Cerebellar nuclear complex (tissue), 1 donor: ENCODE data around the gene USP14.
"Not testable (repeated sequence)": the region's sequence is repeated elsewhere in the genome, so short reads cannot be mapped to it uniquely, and the experiment has no call there.

Source experiments
- DNase-seq, 2 experiments: peaks; one replicate each; lab custom pipeline; 2025; lab: John Stamatoyannopoulos, UW

USP14 gene

DNA sequence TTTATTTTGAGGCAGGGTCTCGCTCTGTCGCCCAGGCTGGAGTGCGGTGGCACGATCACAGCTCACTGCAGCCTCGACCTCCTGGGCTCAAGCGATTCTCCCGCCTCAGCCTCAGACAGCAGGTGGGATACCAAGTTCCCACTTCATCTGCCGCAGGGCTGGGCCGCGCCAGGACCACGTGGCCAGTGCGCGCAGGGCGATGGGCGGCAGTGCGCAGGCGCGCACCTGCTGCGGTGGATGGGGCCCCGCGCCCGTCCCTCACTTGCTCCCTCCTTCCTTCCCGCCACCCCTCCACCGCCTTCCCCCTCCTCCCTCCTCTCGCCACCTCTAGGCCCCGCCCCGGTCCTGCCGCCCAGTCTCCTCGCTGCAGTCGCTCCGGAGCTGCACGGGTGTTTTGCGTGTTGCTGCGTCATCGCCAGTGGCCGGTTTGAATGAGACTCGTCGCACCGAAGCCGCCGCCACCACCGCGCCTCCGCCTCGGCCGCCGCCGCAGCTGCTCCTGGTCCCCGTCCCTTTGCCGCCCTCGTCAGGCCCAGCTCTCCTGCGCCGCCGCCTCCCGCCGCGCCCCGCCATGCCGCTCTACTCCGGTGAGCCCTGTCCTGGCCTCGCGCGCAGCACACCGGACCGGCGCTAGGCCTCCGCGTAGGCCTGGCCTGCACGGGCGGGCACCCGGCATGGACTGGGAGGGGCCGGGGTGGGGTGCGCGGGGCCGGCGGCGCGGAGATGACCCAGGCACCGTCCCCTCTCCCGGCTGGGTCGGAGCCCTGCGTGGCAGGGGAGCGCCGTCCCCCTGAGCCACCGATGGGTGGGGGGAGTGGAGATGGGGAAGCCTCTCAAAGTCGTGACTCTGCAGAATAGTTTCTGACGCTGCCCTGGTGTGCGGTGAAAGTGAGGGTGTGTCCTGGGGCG, at the start of gene USP14:
Gene USP14, plus strand, starts transcription at position 430 of the 909 bp plus-strand sequence. Its CDS starts 142 bp downstream, at position 572.
- peak; percentile 75 to 92 for DNase-seq

GRCh38 chr18:108665-109063, 49.7 kb upstream of the USP14 start:
- DNase-seq, result not testable (repeated sequence)

DNA sequence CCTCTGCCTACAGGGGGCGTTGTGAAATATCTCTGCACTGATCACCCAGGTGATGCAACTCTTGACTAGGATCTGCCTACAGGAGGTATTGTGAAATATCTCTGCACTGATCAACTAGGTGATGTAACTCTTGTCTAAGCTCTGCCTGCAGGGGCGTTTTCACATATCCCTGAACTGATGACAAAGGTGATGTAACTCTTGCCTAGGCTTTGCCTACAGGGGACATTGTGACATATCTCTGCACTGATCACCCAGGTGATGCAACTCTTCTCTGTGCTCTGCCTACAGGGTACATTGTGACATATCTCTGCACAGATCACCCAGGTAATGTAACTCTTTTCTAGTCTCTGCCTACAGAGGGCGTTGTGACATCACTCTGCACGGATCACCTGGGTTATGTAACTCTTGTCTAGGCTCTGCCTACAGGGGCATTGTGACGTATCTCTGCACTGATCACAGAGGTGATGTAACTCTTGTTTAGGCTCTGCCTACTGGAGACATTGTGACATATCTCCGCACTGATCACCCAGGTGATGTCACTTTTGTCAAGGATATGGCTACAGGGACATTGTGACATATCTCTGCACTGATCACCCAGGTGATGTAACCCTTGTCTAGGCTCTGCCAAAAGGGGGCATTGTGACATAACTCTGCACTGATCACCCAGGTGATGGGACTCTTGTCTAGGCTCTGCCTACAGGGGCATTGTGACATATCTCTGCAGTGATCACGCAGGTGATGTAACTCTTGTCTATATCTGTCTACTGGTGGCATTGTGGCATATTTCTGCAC, 49.0 kb upstream of the USP14 start:
- DNase-seq, result not testable (repeated sequence)

DNA sequence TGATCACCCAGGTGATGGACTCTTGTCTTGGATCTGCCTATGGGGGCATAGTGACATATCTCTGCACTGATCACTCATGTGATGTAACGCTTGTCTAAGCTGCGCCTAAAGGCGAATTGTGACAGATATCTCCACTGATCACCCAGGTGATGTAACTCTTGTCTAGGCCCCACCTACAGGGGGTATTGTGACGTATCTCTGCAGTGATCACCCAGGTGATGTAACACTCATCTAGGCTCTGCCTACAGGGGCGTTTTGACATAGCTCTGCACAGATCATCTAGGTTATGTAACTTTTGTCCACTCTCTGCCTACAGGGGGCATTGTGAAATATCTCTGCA, 48.5 kb upstream of the USP14 start:
- DNase-seq, result not testable (repeated sequence)

DNA sequence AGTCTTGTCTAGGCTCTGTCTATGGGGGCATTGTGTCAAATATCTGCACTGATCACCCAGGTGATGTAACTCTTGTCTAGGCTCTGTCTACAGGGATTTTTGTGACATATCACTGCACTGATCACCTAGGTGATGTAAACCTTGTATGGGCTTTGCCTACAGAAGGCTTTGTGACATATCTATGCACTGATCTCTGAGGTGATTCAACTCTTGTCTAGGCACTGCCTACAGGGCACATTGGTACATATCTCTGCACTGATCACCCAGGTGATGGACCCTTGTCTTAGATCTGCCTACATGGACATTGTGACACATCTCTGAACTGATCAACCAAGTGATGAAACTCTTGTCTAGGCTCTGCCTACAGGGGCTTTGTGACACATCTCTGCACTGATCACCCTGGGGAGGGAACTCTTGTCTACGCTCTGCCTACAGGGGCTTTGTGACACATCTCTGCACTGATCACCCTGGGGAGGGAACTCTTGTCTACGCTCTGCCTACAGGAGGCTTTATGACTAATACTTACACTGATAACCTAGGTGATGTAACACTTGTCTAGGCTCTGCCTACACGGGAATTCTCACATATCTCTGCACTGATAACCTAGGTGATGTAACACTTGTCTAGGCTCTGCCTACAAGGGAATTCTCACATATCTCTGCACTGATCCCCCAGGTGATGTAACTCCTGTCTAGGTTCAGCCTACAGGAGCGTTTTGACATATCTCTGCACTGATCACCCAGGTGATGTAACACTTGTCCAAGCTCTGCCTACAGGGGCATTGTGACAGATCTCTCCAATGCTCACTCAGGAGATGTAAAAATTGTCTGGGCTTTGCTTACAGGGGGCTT, 47.8 kb upstream of the USP14 start:
- DNase-seq, result not testable (repeated sequence)

DNA sequence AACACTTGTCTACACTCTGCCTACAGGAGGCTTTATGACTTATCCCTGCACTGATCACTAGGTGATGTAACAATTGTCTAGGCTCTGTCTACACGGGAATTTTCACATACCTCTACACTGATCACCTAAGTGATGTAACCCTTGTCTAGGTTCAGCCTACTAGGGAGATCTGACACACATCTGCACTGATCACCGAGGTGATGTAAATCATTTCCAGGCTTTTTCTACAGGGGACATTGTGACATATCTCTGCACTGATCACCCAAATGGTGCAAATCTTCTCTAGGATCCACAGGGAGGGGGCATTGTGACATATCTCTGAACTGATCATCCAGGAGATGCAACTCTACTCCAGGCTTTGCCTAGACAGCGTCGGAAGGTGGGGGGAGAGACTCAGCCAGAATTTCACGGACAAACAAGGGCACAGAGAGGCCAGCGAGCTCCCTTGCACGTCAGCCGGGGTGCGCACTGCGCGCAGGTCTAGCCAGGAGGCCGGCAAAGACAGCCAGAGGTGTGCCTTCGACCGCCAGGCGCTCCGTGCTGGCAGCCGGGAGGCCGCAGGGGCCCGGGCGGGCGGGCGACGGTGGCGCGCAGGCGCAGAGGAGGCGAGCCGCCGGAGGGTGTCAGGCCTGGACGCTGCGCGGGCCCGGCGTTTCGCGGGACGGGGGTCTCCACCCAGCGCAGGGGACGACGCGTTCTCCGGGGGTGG, 46.9 kb upstream of the USP14 start:
- no peak for DNase-seq

- DNase-seq, result not testable (repeated sequence)
Measured at GRCh38 chr18:112015-112733, 46.2 kb upstream of the USP14 start.

- not testable (repeated sequence) for DNase-seq
Measured at GRCh38 chr18:120539-121260, 37.7 kb upstream of the USP14 start.

GRCh38 chr18:135045-135444, 23.3 kb upstream of the USP14 start:
- no peak for DNase-seq

DNA sequence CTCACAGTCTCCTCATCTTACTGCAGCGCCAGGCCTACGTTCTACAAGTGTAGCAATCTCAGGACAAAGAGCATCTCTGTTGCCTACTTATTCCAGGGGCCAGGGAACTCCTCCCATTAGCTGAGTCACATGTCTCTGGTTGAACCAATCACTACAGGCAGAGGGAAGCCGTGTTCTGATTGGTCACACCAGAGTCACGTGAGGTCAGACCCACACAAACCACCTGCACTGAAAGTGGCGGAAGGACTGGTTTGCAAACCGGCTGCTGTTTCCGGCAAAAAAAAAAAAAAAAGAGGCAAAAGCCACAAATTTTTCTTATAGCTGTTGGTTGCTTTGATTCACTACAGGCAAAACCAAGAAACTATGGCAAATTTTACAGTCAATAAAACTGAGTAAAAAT, 21.9 kb upstream of the USP14 start:
- DNase-seq, result no peak

GRCh38 chr18:137327-137726, 21.0 kb upstream of the USP14 start:
- no peak for DNase-seq

- no peak for DNase-seq
Measured at GRCh38 chr18:140670-141266, 17.6 kb upstream of the USP14 start.

DNA sequence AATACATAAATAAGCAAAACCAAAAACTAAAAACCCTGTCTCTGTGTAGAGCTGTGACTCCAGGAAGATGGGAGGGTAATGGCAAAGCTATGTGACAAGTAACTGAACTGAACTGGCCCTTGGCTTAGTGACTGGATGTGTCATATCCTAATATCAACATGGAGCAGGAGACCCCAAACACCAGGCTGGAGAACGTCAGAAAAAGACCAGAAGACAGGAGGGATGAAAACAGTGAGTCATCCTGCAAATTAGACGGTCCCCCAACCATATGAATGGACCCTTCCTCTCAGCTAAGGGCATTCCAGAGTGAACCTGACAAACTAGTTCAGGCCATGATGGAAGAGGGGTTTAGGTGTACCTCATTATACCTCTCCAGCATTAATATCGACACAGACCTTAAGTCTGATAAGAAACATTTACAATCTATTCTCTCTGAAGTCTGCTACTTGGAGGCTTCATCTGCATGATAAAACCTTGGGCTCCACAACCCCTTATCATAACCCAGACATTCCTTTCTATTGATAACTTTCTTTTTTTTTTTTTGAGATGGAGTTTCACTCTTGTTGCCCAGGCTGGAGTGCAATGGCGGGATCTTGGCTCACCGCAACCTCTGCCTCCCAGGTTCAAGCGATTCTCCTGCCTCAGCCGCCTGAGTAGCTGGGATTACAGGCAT, 15.6 kb upstream of the USP14 start:
- DNase-seq, result not testable (repeated sequence)

GRCh38 chr18:148841-149240, 9.5 kb upstream of the USP14 start:
- DNase-seq, result no peak

- no peak for DNase-seq
Measured at GRCh38 chr18:154151-154550, 4.2 kb upstream of the USP14 start.

DNA sequence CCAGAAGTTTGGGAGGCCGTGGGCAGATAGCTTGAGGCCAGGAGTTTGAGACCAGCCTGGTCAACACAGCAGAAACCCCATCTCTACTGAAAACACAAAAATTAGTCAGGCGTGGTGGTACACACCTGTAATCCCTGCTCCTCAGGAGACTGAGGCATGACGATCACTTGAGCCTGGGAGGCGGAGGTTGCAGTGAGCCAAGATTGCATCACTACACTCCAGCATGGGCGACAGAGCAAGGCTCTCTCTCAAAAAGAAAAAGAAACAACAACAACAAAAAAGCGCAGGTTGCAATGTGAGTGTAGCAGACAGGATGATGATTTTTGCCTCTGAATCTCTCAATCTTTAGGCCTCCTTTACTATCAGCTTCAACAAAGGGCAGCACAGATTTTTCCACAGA, 2.7 kb upstream of the USP14 start:
- DNase-seq, result no peak

GRCh38 chr18:156514-157230, 1.7 kb upstream of the USP14 start:
- no peak for DNase-seq

DNA sequence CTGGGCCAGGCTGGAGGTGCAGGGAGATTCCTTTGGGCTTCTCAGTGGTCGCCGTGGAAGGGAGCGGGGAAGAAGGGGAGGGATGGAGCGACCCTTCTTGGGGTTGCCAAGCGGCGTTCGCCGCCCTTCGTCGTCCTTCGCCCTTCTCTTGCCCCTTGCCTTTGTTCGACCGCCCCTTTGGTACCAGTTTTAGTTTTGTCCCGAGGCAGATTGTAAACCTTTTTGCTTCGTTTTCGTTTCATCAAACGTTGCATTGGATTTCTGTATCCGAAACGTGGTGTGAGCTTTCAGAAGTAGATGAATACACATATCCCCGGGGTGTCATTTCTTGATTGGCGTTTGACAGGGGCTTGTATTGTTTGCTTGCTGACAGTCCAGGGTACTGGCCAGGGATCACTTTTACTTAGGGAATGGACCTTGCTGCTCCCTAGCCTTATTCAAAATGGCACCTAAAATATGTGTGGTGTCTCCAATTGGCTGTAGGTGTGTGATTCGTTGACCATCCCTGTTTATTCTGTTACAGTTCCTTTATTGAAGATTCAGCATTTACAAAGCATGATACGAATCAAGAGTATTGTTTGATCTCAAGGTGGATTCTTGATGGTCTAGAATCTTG, 788 bp downstream of the USP14 start:
- DNase-seq, result no peak
